GM18507 (cell line): Measurements from ENCODE around the gene DEPDC5.
A peak's percentile ranks its signal among the peaks of the same experiment; 100 is the strongest.

Experiments
- DNase-seq: peaks from one replicate; pipeline ENCODE4 v3.0.0; 2011; ENCODE audit warnings: low read depth; ENCODE audit not compliant: insufficient read length; ENCODE audit errors: extremely low spot score
- FAIRE-seq: peaks from 2 replicates; lab custom pipeline; 2011; peaks lifted over from hg19 to GRCh38; lab: Jason Lieb, UNC

Gene DEPDC5

DNA sequence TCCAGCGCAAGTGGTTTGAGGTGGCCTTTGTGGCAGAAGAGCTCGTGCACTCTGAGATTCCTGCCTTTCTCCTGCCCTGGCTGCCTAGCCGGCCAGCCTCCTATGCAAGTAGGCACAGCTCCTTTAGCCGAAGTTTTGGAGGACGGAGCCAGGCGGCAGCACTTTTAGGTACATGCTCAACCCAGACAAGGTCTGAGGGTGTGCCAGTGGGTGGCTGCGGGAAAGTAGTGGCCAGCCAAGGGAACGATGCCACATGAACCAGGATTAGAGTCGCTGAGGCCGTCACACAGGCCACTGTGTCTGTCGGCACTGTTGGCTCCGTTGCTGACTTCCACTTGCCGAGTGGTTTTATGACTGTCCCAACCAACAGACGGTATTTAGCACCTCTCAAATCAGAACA lies 125.8 kb downstream of the DEPDC5 start:
- FAIRE-seq: no peak

DNA sequence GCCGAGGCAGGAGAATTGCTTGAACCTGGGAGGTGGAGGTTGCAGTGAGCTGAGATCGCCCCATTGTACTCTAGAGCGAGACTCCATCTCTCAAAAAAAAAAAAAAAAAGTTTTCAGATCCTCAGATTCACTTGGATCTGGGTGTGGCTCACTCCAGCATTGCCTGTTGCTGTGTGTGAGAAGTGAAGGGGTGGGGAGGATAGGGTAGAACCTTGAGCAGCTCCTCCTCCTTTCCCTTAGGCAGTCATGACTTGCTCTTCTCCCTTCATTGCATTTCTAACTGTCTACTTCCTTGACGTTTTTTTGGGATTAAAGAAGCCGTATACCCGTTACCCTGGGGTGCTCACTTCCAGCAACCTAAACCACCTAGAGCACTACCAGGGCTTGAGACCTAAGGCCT lies 127.4 kb downstream of the DEPDC5 start:
- DNase-seq (no peak), FAIRE-seq (no peak)

More for the DNA sequence above, 125.8 kb downstream of the DEPDC5 start:
- DNase-seq: no peak

DNA sequence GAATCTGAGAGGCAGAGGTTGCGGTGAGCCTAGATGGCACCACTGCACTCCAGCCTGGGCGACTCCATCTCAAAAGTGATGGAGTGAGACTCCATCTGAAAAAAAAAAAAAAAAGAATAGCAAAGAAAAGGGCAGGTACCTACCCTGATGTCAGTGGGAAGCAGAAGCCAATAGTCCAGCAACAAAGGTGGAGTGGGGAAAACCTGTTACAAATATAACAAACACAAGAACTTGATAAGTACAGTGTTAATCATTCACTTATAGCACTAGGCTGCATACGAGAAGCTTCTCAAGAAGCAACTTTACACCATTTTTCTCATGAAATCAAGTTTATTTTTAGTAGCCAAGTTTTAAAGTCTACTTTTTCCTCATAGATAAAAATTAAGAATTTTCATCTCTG lies 128.0 kb downstream of the DEPDC5 start:
- DNase-seq: no peak
- no peak for FAIRE-seq

DNA sequence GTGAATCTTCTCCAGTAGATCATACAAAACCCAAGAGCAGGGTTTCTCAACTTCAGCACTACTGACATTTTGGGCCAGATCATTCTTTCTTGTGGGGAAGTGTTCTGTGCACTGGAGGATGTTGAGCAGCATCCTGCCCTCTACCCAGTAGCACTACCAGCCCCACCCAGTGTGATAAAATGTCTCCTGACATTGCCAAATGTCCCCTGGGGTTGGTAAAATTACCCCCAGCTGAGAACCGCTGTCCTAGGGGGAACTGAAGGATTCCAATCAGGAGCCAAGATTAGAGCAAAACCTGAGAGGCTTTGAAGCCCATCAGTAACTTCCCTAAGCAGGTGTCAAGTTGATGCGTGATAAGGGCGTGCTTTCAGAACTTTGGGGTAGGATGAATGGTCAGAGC lies 129.2 kb downstream of the DEPDC5 start:
- no peak for FAIRE-seq

DNA sequence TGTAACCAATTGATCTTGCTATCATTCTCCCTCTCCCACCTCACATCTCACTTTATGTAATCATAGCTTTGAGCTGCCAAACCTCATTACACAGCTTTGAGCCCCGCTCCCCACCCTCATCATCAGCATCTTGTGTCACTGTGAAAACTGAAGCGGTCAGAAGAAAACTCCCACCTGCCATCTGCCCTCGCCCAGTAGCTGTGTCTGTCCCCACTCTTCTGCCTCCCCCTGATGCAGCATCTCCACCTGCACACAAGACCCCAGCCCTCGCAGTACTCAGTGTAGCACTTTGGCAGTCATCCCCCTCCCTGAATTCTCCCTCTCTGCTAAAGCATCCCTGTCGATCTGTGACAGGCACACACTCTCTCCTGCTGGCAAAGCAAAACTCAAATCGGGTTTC lies 130.2 kb downstream of the DEPDC5 start:
- no peak for DNase-seq
- FAIRE-seq: no peak

More for the DNA sequence above, 129.2 kb downstream of the DEPDC5 start:
- DNase-seq: no peak

DNA sequence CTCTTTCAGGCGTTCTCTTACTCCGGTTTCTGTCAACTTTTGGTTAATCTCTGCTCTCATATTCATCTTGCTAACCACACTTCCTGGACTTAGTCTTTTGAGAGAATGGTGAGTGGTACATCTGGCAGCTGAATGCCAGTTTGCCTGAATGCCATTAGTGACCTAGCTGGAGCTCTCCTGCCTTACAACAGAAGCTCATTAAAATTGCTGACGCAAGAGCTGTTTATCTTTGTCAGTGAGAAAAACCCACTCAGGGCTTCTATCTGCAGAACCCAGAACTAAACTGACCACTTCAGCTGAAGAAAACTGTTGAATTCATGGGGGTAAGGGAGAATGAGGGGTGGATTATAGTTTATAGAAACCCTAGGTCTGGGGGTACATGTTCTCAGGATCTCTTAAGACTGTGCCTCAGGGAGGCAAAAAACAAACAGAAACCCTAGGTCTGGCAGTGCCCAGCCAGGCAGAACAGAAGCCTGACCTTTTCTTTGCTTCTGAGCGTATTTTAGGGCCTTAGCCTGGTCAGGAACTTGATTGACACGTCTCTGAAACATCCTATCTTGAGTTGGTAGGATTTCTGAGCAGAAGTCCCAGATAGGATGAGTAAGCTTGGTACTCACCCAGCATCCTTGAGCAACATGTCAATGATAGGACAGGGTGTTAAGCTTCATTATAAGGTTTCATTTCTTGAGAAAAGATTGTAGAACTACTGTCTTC lies 137.7 kb downstream of the DEPDC5 start:
- FAIRE-seq (peak; percentile 38), DNase-seq (no peak)

DNA sequence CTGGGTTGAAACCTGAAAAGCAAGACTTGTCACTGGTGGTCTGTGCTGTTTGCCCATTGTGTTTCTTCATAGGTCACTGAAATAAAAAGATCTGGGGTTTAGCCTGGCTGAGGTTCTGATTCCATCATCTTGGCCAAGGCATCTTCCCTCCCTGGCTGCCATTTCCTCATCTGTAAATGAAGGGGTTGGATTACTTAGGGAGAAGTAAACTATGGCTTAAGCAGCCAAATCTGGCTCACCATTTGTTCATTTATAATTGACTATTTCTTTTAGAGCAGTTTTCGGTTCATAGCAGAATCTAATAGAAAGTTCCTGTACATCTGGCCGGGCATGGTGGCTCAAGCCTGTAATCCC lies 138.2 kb downstream of the DEPDC5 start:
- FAIRE-seq (no peak), DNase-seq (no peak)

DNA sequence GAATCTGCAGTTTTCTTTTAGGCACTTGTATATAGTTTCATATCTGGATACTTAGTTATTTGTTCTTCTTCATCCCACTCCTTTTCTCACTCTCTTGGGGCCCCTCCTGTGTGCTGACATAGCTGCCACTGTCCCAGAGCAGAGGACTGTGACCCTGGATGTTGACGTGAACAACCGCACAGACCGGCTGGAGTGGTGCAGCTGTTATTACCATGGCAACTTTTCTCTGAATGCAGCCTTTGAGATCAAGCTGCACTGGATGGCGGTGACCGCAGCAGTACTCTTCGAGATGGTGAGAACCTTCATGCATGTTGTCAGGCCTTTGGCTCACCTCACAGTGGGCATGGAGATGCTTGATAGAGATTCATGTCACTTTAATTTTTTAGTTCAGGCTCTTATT lies 139.6 kb downstream of the DEPDC5 start:
- no peak for DNase-seq
- no peak for FAIRE-seq

DNA sequence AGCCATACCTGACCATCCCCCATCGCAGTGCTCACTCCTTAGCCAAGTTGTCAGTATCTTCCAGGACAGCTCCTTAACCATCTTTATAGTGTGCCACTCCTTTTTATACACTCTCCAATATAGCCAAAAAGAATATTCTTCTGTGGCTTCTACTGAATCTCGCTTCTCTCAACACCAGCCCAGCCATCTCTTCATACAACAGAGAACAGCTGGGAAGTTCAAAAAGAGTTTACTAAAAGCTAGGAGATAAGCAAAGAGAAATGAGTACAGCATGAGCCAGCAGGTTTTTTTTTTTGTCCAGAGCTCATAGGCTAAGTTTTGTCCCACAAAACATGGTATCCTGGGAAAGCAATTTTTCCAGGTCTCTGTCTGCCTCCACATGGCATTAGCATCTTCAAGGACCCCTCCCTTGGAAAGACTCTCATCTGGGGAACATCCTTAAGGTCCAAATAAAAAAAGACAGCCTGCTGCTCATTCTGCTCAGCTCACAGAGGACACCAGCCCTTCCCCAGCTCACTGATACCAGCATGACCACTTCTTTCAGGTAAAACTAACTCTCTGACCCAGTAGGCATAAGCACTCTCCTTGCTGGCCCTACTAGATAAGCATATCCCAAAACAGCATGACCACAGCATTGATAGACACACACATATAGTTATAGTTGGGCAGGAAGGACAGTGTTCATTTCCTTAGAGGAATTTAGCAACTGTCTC lies 141.7 kb downstream of the DEPDC5 start:
- FAIRE-seq (no peak), DNase-seq (no peak)

DNA sequence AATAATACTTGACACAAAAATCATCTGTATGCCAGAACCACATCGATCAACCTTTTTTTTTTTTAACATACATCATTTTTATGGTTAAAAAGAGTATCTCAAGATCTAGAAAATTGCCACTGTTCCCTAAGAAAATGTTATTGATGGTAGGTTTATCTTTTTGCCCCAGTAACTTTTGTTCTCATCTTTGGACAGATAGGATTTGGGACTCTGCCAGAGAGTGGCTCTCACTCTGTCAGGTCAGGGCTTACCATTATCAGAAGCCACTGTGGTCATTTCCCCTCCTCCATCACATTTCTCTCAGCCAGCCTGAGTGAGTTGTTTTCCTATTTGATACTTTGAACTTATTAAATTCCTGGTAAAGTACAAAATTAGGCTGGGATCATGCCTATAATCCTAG lies 142.7 kb downstream of the DEPDC5 start:
- FAIRE-seq (no peak), DNase-seq (no peak)

DNA sequence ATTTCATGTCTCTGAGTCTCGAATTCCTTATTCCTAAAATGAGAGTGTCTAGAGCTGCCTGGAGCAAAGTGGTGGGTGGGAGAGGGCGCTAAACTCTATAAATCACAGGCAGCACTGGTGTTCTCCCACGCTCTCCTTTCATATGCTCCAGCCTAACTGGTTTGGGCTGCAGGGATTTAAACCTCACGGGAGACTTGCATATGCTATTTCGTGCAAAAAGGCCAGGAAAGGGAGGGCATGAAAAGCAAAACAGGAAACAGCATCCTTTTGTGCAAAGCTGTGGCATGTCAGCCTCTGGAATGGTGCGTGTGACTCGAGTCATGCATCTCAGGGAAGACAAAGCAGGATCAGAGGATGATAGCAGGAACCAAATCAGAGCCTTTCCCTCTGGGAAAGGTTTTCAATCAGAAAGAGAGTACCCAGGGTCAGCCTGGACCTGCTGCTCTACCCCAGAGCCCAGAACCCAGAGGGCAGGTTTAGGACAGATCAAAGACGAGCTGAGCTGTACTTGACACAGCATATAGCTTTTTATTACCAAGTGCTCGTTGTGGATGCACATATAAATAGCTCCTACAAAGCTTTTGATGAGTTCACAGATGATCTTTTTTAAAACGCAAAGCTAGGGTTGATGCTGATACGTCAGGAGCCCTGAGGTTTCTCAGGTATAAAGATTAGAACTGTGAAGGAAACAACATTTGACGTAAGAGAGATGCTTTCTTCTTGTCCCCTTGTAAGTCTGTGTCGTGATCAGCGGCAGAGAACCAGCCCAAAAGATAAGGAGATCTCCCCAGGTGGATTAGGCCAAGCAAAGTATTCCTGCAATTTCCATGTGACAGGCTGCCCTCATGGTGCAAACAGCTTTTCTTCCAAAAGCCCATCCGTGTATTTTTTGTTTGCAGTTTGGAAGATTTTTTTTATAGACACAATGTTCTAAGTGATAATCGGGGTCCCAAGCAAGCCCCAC lies 144.3 kb downstream of the DEPDC5 start:
- DNase-seq: no peak
- FAIRE-seq: no peak

DNA sequence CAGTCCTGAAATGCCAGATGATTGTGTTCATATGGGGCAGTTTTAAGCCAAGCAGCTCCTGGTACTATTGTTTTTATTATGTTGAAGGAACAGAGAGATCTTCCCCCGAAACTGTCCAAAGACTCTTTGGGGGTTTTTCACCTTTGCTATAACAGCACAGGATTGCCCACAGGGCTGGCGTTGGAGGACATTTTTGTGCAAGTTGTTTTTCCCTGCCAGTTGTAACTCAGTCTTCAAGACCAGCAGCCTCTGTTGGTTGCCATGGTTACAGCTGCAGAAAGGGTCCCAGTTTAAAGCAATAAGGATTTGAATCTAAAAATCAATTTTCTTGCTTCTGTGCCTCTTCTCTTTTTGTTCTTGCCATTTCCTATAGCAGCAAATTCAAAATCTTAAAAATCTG lies 145.1 kb downstream of the DEPDC5 start:
- no peak for FAIRE-seq

DNA sequence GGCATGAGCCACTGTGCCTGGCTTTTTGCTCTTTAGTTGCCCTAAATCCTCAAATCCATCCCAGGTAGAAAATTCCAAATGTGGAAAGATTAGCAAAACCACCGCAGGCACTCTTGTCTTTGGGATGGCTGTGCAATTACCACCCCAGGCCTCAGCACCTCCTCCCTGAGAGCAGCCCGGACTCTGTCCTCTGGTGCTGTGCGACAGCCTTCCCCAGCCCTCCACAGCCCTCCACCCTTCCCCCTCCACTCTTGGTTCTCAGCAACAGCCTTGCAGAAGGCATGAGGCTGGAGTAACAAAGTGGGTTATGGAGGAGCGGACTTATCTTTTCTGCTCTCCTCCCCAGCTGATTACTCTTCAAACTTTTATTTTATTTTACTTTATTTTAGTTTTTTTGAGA lies 145.8 kb downstream of the DEPDC5 start:
- FAIRE-seq: no peak
- DNase-seq: no peak

More for the DNA sequence above, 145.1 kb downstream of the DEPDC5 start:
- DNase-seq: no peak

DNA sequence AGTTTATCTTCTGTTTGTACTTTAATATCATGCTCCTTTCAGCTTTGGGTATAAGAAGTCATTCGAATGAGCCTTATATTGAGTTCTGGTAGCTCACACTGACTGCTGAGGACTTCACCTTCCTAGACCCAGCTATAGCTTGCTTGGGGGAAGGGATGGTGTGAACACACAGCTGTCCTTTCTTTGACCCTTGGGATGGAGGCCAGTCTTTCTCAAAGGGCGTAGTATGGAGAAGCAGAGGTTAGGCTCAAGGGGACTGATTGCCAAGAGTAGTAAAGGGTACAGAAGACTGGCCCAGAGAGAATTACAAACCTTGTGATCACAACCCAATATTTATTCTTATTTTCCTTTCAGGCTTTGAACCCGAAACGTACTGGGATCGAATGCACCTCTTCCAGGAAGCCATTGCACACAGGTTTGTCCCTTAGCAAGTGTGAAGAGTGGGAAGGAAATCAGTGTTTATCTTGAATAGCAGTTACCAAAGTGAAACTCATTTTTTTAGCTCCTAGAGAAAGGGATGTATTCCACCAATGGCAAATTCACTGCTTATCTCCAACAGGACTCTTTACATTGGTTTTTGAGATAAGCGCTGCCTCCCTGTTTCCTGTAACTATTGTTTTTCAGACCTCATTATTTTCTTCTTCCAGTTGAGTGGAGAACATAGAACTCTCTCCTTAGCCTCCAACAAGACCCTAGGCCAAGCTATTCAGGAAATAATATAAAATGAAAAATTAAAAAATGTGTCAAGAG lies 147.7 kb downstream of the DEPDC5 start:
- FAIRE-seq: no peak
- DNase-seq: no peak

DNA sequence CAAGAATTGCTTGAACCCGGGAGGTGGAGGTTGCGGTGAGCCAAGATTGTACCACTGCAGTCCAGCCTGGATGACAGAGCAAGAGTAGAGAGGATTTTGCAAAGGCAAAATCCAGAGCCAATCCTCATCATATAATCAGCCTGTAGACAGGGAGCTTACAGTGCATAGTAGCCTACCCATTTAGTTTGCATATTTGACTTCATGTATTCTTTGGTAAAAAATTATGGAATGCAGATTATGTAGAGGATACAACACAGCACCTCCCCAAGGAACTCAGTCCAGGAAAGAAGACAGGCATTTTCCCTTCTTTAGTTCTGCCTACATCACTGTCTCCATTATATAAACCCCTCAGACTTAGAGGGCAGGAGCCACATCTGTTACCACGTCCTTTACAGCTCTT lies 150.8 kb downstream of the DEPDC5 start:
- FAIRE-seq: no peak
- no peak for DNase-seq

DNA sequence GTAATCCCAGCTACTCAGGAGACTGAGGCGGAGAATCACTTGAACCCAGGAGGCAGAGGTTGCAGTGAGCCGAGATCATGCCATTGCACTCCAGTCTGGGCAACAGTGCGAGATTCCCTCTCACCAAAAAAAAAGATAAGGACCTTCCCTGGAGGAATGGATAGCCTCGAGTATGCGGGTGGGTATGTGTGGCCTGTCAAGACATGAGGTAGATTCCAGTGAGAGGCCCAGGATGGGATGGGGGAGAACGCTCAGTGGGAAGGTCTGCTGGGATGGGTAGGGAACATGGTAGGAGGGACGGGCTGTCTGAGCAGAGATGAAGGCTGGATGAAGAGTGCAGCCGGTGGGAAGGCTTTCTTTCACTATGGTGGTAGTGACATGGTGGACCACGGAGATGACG lies 151.5 kb downstream of the DEPDC5 start:
- FAIRE-seq (no peak), DNase-seq (no peak)

DNA sequence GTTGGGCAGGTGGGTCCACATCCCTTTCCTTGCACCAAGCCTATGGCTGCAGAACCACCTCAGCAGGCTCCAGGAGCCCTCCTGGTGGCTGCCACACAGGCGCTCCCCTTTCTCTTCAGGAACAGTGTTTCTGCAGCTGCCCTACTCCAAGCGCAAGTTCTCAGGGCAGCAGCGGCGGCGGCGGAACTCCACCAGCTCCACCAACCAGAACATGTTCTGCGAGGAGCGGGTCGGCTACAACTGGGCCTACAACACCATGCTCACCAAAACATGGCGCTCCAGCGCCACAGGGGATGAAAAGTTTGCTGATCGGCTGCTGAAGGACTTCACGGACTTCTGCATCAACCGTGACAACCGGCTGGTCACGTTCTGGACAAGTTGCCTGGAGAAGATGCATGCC lies 152.3 kb downstream of the DEPDC5 start:
- FAIRE-seq (no peak), DNase-seq (no peak)

DNA sequence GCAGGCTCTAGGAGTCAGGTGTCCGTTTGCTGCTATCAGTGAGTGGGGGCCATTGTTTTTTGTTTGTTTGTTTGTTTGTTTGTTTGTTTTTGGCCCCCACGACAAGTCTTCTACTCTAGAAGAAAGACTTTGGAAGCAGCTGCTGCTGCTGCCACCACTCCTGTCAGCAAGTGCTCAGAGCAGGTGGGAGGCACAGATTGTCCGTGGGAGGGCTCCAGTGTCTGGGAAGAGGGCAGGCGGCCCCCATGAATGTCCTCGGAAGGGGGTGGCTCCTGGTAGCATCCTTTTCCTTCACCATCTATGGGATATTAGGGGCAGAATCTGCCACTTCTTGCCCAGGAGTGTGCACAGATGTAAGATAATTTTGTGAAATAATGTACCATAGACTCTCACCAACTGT lies 152.8 kb downstream of the DEPDC5 start:
- FAIRE-seq (no peak), DNase-seq (no peak)

DNA sequence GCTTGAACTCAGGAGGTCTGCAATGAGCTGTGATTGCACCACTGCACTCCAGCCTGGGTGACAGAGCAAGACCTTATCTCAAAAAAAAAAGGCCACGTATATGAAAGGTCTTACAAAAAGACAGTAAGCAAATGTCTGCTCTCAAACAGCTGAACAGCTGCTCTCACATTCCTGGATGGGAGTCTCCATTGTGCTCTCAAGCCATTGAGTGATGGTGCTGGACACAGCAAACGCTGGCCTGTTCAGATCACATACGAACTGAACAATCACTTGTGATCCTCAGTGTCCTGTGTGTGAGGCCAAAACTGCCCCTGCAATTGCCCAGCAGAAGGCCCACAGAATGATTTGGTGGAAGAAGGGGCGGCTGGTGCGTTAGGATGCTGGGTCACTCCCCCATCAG lies 156.2 kb downstream of the DEPDC5 start:
- DNase-seq (no peak), FAIRE-seq (no peak)
